ENCODE data around the gene VRK3.

Gene VRK3

GRCh38 chr19:50001775-50002174 lies 23.4 kb downstream of the VRK3 start:
- Histone ChIP-seq H3K4me3 (no peak overlapping the region), H3K27ac (no peak overlapping the region)
- no peak for DNase-seq (ENCODE audit: low spot score)
- TF ChIP-seq CTCF (IDR thresholded peaks at IDR 0.05), result no peak

- no peak for TF ChIP-seq CTCF (IDR thresholded peaks at IDR 0.05)
- DNase-seq (ENCODE audit: low spot score), result no peak
- no peak overlapping the region for H3K4me3 ChIP-seq
- H3K27ac ChIP-seq, result no peak overlapping the region
Measured at GRCh38 chr19:50000841-50001557, 24.2 kb downstream of the VRK3 start.

- DNase-seq (ENCODE audit: low spot score), result no peak
- Histone ChIP-seq H3K27ac (no peak overlapping the region), H3K4me3 (no peak overlapping the region)
- no peak for TF ChIP-seq CTCF (IDR thresholded peaks at IDR 0.05)
Measured at GRCh38 chr19:50000038-50000840, 24.9 kb downstream of the VRK3 start.

GRCh38 chr19:49999371-50000010 lies 25.7 kb downstream of the VRK3 start:
- TF ChIP-seq CTCF (IDR thresholded peaks at IDR 0.05), result no peak
- DNase-seq (ENCODE audit: low spot score), result no peak
- no peak overlapping the region for H3K27ac ChIP-seq
- no peak overlapping the region for H3K4me3 ChIP-seq

- Histone ChIP-seq H3K27ac (no peak overlapping the region), H3K4me3 (no peak overlapping the region)
- TF ChIP-seq CTCF (IDR thresholded peaks at IDR 0.05), result no peak
- no peak for DNase-seq (ENCODE audit: low spot score)
Measured at GRCh38 chr19:49997709-49998108, 27.5 kb downstream of the VRK3 start.

- no peak overlapping the region for H3K4me3 ChIP-seq
- DNase-seq (ENCODE audit: low spot score), result no peak
- no peak overlapping the region for H3K27ac ChIP-seq
- TF ChIP-seq CTCF (IDR thresholded peaks at IDR 0.05), result no peak
Measured at GRCh38 chr19:49988433-49988832, 36.7 kb downstream of the VRK3 start.

Measured in coronary artery (tissue), 2 donors.